IMR-90 (cell line): ENCODE measurements around the gene ENDOV. TPM values are rescaled to one million over a fixed set of nuclear protein-coding genes. Genes with fewer than 3 reads are reported as not detected.
A peak's percentile ranks its signal among the peaks of the same experiment; 100 is the strongest.

ENCODE experiments used
- ATAC-seq: fragments of 200-7000 bp; cut with Tn5 transposase; 2 replicates; pipeline ENCODE4 v1.9.1; 2020; ENCODE audit warnings: low read depth, mild to moderate bottlenecking, moderate library complexity
- BruUV-seq: library from RNA; stranded (reverse); fragments of 400-500 nt; replicated peaks from 2 replicates; lab custom pipeline; 2021; lab: Mats Ljungman, UMichigan
- CTCF ChIA-PET: fragments of 300-600 bp; formaldehyde crosslinking; extraction: SDS; loops from one replicate; lab custom pipeline; 2021; ENCODE audit warnings: antibody characterized with exemption; lab: Yijun Ruan, JAX
- POLR2A ChIA-PET: fragments of 300-600 bp; sonication (Branson Sonifier 250); formaldehyde crosslinking; loops from one replicate; lab custom pipeline; 2022; ENCODE audit warnings: antibody characterized with exemption; ENCODE audit not compliant: unreplicated experiment; lab: Charles Lee
- DNase-seq: peaks from one replicate; pipeline ENCODE4 v3.0.0; 2013
- H2AFZ ChIP-seq: replicated peaks from 2 replicates; pipeline ENCODE3; 2013; ENCODE audit warnings: low read length, mild to moderate bottlenecking; ENCODE audit not compliant: poor library complexity
- H2AK5ac ChIP-seq: 2 replicates; pipeline ENCODE4 v1.6.1; 2013; ENCODE audit warnings: low read depth, low read length, inconsistent platforms
- H2AK9ac ChIP-seq: replicated peaks from 2 replicates; pipeline ENCODE3; 2013; ENCODE audit warnings: mild to moderate bottlenecking, low read depth, low read length, moderate library complexity; ENCODE audit not compliant: poor library complexity
- H2BK120ac ChIP-seq: 2 replicates; pipeline ENCODE4 v1.6.1; 2013; ENCODE audit warnings: low read depth, low read length, inconsistent platforms
- H2BK15ac ChIP-seq: 3 replicates; pipeline ENCODE4 v1.6.1; 2013; ENCODE audit warnings: low read depth, low read length, inconsistent platforms
- H2BK20ac ChIP-seq: 2 replicates; pipeline ENCODE4 v1.6.1; 2013; ENCODE audit warnings: low read depth, mild to moderate bottlenecking, inconsistent platforms, low read length, moderate library complexity
- H2BK5ac ChIP-seq: 2 replicates; pipeline ENCODE4 v1.6.1; 2013; ENCODE audit warnings: mild to moderate bottlenecking, low read depth, low read length, inconsistent platforms; ENCODE audit not compliant: poor library complexity, severe bottlenecking
- H3K14ac ChIP-seq: replicated peaks from 2 replicates; pipeline ENCODE4 v1.6.1; 2013; ENCODE audit warnings: low read depth, low read length, inconsistent platforms
- H3K18ac ChIP-seq: 2 replicates; pipeline ENCODE4 v1.6.1; 2013; ENCODE audit warnings: low read depth, low read length, control low read depth
- H3K23ac ChIP-seq: 2 replicates; pipeline ENCODE4 v1.6.1; 2013; ENCODE audit warnings: low read depth, low read length, inconsistent platforms
- H3K27ac ChIP-seq: 2 replicates; pipeline ENCODE4 v1.5.1; 2013; ENCODE audit warnings: mild to moderate bottlenecking, control low read depth, low read length; ENCODE audit not compliant: insufficient read depth
- H3K27me3 ChIP-seq: 2 replicates; pipeline ENCODE4 v1.6.1; 2013; ENCODE audit warnings: low read length; ENCODE audit not compliant: control insufficient read depth, insufficient read depth
- H3K36me3 ChIP-seq: 2 replicates; pipeline ENCODE4 v1.6.1; 2013; ENCODE audit warnings: low read length, mixed read lengths; ENCODE audit not compliant: control insufficient read depth, insufficient read depth
- H3K4ac ChIP-seq: 2 replicates; pipeline ENCODE4 v1.6.1; 2013; ENCODE audit warnings: low read depth, low read length, inconsistent platforms
- H3K4me1 ChIP-seq: 2 replicates; pipeline ENCODE4 v1.6.1; 2013; ENCODE audit warnings: low read length, mixed read lengths; ENCODE audit not compliant: control insufficient read depth, insufficient read depth
- H3K4me2 ChIP-seq: 2 replicates; pipeline ENCODE4 v1.6.1; 2013; ENCODE audit warnings: low read depth, mild to moderate bottlenecking, control low read depth, low read length, moderate library complexity
- H3K4me3 ChIP-seq: 2 replicates; pipeline ENCODE4 v1.5.1; 2013; ENCODE audit warnings: low read depth, mild to moderate bottlenecking, control low read depth, low read length, moderate library complexity; ENCODE audit not compliant: insufficient read depth
- H3K56ac ChIP-seq: 2 replicates; pipeline ENCODE4 v1.6.1; 2013; ENCODE audit warnings: low read length, inconsistent platforms; ENCODE audit not compliant: insufficient read depth; ENCODE audit errors: extremely low read depth
- H3K79me1 ChIP-seq, 2 experiments: 2 replicates each; pipeline ENCODE4 v1.6.1; 2013; ENCODE audit warnings: low read length in 2 of 2, inconsistent platforms in 1 of 2, low read depth in 1 of 2
- H3K9ac ChIP-seq: 2 replicates; pipeline ENCODE4 v1.6.1; 2013; ENCODE audit warnings: low read depth, low read length, control low read depth
- H3K9me1 ChIP-seq: 2 replicates; pipeline ENCODE4 v1.6.1; 2013; ENCODE audit warnings: low read length, inconsistent platforms; ENCODE audit not compliant: insufficient read depth
- H3K9me3 ChIP-seq: 2 replicates; pipeline ENCODE4 v1.6.1; 2013; ENCODE audit warnings: low read length; ENCODE audit not compliant: control insufficient read depth, insufficient read depth
- H4K20me1 ChIP-seq: 2 replicates; pipeline ENCODE4 v1.6.1; 2013; ENCODE audit warnings: low read length, inconsistent platforms; ENCODE audit not compliant: insufficient read depth
- H4K5ac ChIP-seq: 2 replicates; pipeline ENCODE4 v1.6.1; 2013; ENCODE audit warnings: mild to moderate bottlenecking, low read depth, low read length, control low read depth
- H4K8ac ChIP-seq, 2 experiments: 2 replicates each; pipeline ENCODE4 v1.6.1; 2013; ENCODE audit warnings: low read depth in 2 of 2, low read length in 2 of 2, control low read depth in 1 of 2, inconsistent platforms in 1 of 2
- H4K91ac ChIP-seq: 2 replicates; pipeline ENCODE4 v1.6.1; 2013; ENCODE audit warnings: low read depth, low read length, inconsistent platforms; ENCODE audit not compliant: insufficient read depth
- BHLHE40 ChIP-seq: fragments of 150-350 bp; IDR thresholded peaks from 2 replicates; pipeline ENCODE4 v1.6.1; 2016; ENCODE audit warnings: mild to moderate bottlenecking, low read depth, low read length
- MAFK ChIP-seq: IDR thresholded peaks from 2 replicates; pipeline ENCODE4 v1.6.1; 2012; ENCODE audit warnings: low read depth, low read length, improper control_type of control experiment
- WGBS, 2 experiments: methylation state at CpG; one replicate each; pipeline versions ENCODE4 v1.1.5 to v1.1.7; 2013; ENCODE audit warnings: missing lambda C conversion rate in 2 of 2; ENCODE audit not compliant: insufficient read length in 1 of 2; ENCODE audit errors: extremely low coverage in 2 of 2; 5-methylcytosine and 5-hydroxymethylcytosine counted together
- dilution Hi-C: fragments of 300-500 bp; cut with HindIII; formaldehyde crosslinking; loops from one replicate; pipeline ENCODE4 v1.14.3; 2018; ENCODE audit warnings: low sequenced_read_pairs; ENCODE audit not compliant: unreplicated experiment
- in situ Hi-C: fragments of 300-500 bp; cut with MboI; formaldehyde crosslinking; loops from 3 replicates; pipeline ENCODE4 v1.14.3; 2019; ENCODE audit warnings: low sequenced_read_pairs, inconsistent platforms, mixed read lengths
- intact Hi-C: fragments of 100-400 bp; cut with micrococcal nuclease; formaldehyde crosslinking; loops from 2 replicates; pipeline ENCODE4 v1.10.0; 2022
- polyA plus RNA-seq, 3 experiments: library from polyadenylated mRNA; depleted of rRNA; stranded (reverse); fragments of >200 nt; gene quantifications; 2 replicates each; pipeline ENCODE4 v1.2.3, GENCODE V29; 2012; ENCODE audit warnings: low replicate concordance in 1 of 3
- total RNA-seq: library from RNA; depleted of rRNA; stranded (reverse); fragments of >200 nt; gene quantifications from 2 replicates; pipeline ENCODE4 v1.2.3, GENCODE V29; 2012

Gene ENDOV
- total and polyA plus RNA-seq, 2 of the 4 experiments (the other 2 are of a cell fraction) = 15.1 to 30.3 TPM

GRCh38 chr17:80451104-80451775 lies 36.3 kb downstream of the ENDOV start:
- H4K91ac ChIP-seq = no peak overlapping the region
- no peak for DNase-seq
- peaks cover 6 to 26% of the 10 kb centered on the region in 2 experiments; a peak in 3 of 4 replicates for H3K79me1 ChIP-seq
- intact Hi-C loops = no loop called here
- no peak for TF ChIP-seq BHLHE40
- TF ChIP-seq MAFK = no peak
- peak overlapping the region; percentile 85 for H2AFZ ChIP-seq
- peaks cover 25% of the 10 kb centered on the region for H3K4me1 ChIP-seq
- H2BK120ac ChIP-seq = peak overlapping the region; percentile 94; the same call in 1 of the 2 replicates
- no peak overlapping the region for H3K4me3 ChIP-seq
- no peak overlapping the region for H2BK5ac ChIP-seq
- peak overlapping the region; percentile 94; the same call in 1 of the 2 replicates for H4K5ac ChIP-seq
- H2AK5ac ChIP-seq = peak overlapping the region; percentile 88; the same call in 1 of the 2 replicates
- no peaks in the 10 kb centered on the region; the same call in none of the 2 replicates for H4K20me1 ChIP-seq
- no peak overlapping the region; the same call in 1 of the 2 replicates for H3K18ac ChIP-seq
- H2AK9ac ChIP-seq = peak overlapping the region; percentile 74
- H2BK20ac ChIP-seq = peak overlapping the region; percentile 42; the same call in 1 of the 2 replicates
- no peak overlapping the region for H3K23ac ChIP-seq
- H3K9me1 ChIP-seq = peaks cover 15% of the 10 kb centered on the region; the same call in 1 of the 2 replicates
- 75% methylated on average over 4 of the region's 9 CpGs; no CpG with 5 or more reads in 1 of the 2 experiments for WGBS, 2 experiments
- peak overlapping the region; percentile 97 for H3K27ac ChIP-seq
- ChIA-PET CTCF (no interaction called here), POLR2A (no interaction called here)
- in situ Hi-C loops = no loop called here
- H2BK15ac ChIP-seq = no peak overlapping the region; the same call in 2 of the 3 replicates
- peak overlapping the region; percentile 93 for H3K4ac ChIP-seq
- H3K56ac ChIP-seq = no peak overlapping the region
- no peaks in the 10 kb centered on the region for H3K9me3 ChIP-seq
- peak overlapping the region; percentile 75 to 91; a peak in 2 of 4 replicates for H4K8ac ChIP-seq
- H3K14ac ChIP-seq = no peak overlapping the region
- H3K9ac ChIP-seq = no peak overlapping the region
- BruUV-seq = no TSS peak
- ATAC-seq = no peak
- dilution Hi-C loops = no loop called here
- no peaks in the 10 kb centered on the region; the same call in 1 of the 2 replicates for H3K27me3 ChIP-seq
- H3K4me2 ChIP-seq = no peak overlapping the region
- no peaks in the 10 kb centered on the region for H3K36me3 ChIP-seq
